ENCODE data around the gene FJX1.
A peak's percentile ranks its signal among the peaks of the same experiment; 100 is the strongest.

The FJX1 gene

GRCh38 chr11:35629914-35630313 is 11.7 kb downstream of the FJX1 start (continued):
- TF ChIP-seq, protein P1, sequence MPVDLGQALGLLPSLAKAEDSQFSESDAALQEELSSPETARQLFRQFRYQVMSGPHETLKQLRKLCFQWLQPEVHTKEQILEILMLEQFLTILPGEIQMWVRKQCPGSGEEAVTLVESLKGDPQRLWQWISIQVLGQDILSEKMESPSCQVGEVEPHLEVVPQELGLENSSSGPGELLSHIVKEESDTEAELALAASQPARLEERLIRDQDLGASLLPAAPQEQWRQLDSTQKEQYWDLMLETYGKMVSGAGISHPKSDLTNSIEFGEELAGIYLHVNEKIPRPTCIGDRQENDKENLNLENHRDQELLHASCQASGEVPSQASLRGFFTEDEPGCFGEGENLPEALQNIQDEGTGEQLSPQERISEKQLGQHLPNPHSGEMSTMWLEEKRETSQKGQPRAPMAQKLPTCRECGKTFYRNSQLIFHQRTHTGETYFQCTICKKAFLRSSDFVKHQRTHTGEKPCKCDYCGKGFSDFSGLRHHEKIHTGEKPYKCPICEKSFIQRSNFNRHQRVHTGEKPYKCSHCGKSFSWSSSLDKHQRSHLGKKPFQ (tag by site-specific recombination; IDR thresholded peaks at IDR 0.05), result no peak
- TF ChIP-seq ZNF19 (tag by site-specific recombination; IDR thresholded peaks at IDR 0.05; ENCODE audit: low read depth), result no peak
- TF ChIP-seq KLF1 (tag by site-specific recombination; IDR thresholded peaks at IDR 0.05), result no peak
- no peak for TF ChIP-seq SCRT1 (tag by site-specific recombination; IDR thresholded peaks at IDR 0.05; ENCODE audit: borderline replicate concordance)
- TF ChIP-seq, protein P2, sequence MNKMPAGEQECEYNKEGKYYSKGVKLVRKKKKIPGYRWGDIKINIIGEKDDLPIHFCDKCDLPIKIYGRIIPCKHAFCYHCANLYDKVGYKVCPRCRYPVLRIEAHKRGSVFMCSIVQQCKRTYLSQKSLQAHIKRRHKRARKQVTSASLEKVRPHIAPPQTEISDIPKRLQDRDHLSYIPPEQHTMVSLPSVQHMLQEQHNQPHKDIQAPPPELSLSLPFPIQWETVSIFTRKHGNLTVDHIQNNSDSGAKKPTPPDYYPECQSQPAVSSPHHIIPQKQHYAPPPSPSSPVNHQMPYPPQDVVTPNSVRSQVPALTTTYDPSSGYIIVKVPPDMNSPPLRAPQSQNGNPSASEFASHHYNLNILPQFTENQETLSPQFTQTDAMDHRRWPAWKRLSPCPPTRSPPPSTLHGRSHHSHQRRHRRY (tag by site-specific recombination; IDR thresholded peaks at IDR 0.05), result no peak
- peak; percentile 88 for TF ChIP-seq ZNF366 (tag by site-specific recombination; conservative IDR thresholded peaks at IDR 0.05)
- TF ChIP-seq, protein P3, sequence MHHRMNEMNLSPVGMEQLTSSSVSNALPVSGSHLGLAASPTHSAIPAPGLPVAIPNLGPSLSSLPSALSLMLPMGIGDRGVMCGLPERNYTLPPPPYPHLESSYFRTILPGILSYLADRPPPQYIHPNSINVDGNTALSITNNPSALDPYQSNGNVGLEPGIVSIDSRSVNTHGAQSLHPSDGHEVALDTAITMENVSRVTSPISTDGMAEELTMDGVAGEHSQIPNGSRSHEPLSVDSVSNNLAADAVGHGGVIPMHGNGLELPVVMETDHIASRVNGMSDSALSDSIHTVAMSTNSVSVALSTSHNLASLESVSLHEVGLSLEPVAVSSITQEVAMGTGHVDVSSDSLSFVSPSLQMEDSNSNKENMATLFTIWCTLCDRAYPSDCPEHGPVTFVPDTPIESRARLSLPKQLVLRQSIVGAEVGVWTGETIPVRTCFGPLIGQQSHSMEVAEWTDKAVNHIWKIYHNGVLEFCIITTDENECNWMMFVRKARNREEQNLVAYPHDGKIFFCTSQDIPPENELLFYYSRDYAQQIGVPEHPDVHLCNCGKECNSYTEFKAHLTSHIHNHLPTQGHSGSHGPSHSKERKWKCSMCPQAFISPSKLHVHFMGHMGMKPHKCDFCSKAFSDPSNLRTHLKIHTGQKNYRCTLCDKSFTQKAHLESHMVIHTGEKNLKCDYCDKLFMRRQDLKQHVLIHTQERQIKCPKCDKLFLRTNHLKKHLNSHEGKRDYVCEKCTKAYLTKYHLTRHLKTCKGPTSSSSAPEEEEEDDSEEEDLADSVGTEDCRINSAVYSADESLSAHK (tag by site-specific recombination; IDR thresholded peaks at IDR 0.05), result no peak
- TF ChIP-seq ZNF544 (tag by site-specific recombination; IDR thresholded peaks at IDR 0.05), result no peak
- no peak for TF ChIP-seq ZBTB1 (tag by site-specific recombination; IDR thresholded peaks at IDR 0.05)
- TF ChIP-seq ZNF214 (tag by site-specific recombination; IDR thresholded peaks at IDR 0.05; ENCODE audit: borderline replicate concordance), result no peak
- TF ChIP-seq ZNF596 (tag by site-specific recombination; IDR thresholded peaks at IDR 0.05), result no peak
- no peak for TF ChIP-seq ZNF157 (tag by site-specific recombination; IDR thresholded peaks at IDR 0.05)
- TF ChIP-seq ZNF548 (tag by site-specific recombination; IDR thresholded peaks at IDR 0.05), result no peak
- TF ChIP-seq GFI1B (tag by site-specific recombination; IDR thresholded peaks at IDR 0.05), result no peak
- no peak for TF ChIP-seq RBAK (tag by site-specific recombination; IDR thresholded peaks at IDR 0.05)
- no peak for TF ChIP-seq ZSCAN30 (tag by site-specific recombination; IDR thresholded peaks at IDR 0.05)
- no peak; the same call in 1 of the 2 replicates for TF ChIP-seq ZFP37 (tag by site-specific recombination; IDR thresholded peaks at IDR 0.05)
- no peak for TF ChIP-seq GLI4 (tag by site-specific recombination; IDR thresholded peaks at IDR 0.05)
- TF ChIP-seq, protein P4, sequence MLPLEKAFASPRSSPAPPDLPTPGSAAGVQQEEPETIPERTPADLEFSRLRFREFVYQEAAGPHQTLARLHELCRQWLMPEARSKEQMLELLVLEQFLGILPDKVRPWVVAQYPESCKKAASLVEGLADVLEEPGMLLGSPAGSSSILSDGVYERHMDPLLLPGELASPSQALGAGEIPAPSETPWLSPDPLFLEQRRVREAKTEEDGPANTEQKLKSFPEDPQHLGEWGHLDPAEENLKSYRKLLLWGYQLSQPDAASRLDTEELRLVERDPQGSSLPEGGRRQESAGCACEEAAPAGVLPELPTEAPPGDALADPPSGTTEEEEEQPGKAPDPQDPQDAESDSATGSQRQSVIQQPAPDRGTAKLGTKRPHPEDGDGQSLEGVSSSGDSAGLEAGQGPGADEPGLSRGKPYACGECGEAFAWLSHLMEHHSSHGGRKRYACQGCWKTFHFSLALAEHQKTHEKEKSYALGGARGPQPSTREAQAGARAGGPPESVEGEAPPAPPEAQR (tag by site-specific recombination; IDR thresholded peaks at IDR 0.05), result no peak
- TF ChIP-seq ZNF707 (tag by site-specific recombination; IDR thresholded peaks at IDR 0.05), result no peak
- TF ChIP-seq, protein P5, sequence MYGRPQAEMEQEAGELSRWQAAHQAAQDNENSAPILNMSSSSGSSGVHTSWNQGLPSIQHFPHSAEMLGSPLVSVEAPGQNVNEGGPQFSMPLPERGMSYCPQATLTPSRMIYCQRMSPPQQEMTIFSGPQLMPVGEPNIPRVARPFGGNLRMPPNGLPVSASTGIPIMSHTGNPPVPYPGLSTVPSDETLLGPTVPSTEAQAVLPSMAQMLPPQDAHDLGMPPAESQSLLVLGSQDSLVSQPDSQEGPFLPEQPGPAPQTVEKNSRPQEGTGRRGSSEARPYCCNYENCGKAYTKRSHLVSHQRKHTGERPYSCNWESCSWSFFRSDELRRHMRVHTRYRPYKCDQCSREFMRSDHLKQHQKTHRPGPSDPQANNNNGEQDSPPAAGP (tag by site-specific recombination; IDR thresholded peaks at IDR 0.05), result peak; percentile 71
- no peak for TF ChIP-seq ZNF121 (tag by site-specific recombination; IDR thresholded peaks at IDR 0.05)
- TF ChIP-seq ZNF423 (tag by site-specific recombination; IDR thresholded peaks at IDR 0.05), result no peak
- no peak for TF ChIP-seq ZNF175 (tag by site-specific recombination; IDR thresholded peaks at IDR 0.05)
- no peak for TF ChIP-seq ZNF174 (tag by site-specific recombination; IDR thresholded peaks at IDR 0.05)
- no peak for TF ChIP-seq ZNF473 (tag by site-specific recombination; IDR thresholded peaks at IDR 0.05)
- no peak for TF ChIP-seq ZNF792 (tag by site-specific recombination; IDR thresholded peaks at IDR 0.05)
- TF ChIP-seq, protein P6, sequence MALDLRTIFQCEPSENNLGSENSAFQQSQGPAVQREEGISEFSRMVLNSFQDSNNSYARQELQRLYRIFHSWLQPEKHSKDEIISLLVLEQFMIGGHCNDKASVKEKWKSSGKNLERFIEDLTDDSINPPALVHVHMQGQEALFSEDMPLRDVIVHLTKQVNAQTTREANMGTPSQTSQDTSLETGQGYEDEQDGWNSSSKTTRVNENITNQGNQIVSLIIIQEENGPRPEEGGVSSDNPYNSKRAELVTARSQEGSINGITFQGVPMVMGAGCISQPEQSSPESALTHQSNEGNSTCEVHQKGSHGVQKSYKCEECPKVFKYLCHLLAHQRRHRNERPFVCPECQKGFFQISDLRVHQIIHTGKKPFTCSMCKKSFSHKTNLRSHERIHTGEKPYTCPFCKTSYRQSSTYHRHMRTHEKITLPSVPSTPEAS (tag by site-specific recombination; IDR thresholded peaks at IDR 0.05), result no peak
- peak; percentile 31; the same call in 1 of the 2 replicates for TF ChIP-seq FEZF1 (tag by site-specific recombination; IDR thresholded peaks at IDR 0.05)
- no peak for TF ChIP-seq ZNF26 (tag by site-specific recombination; IDR thresholded peaks at IDR 0.05)
- no peak for TF ChIP-seq ZNF248 (tag by site-specific recombination; IDR thresholded peaks at IDR 0.05)

Measured in HEK293 (cell line).